HG03045 (cell line): ENCODE results near the gene CPLX1.
"Not testable (repeated sequence)": the region's sequence is repeated elsewhere in the genome, so short reads cannot be mapped to it uniquely, and the experiment has no call there.

ENCODE experiments used
- ATAC-seq: cut with Tn5 transposase; IDR thresholded peaks from one replicate; pipeline ENCODE4 v1.9.1; 2021; ENCODE audit warnings: mild to moderate bottlenecking, moderate library complexity; ENCODE audit not compliant: unreplicated experiment

Gene CPLX1

DNA sequence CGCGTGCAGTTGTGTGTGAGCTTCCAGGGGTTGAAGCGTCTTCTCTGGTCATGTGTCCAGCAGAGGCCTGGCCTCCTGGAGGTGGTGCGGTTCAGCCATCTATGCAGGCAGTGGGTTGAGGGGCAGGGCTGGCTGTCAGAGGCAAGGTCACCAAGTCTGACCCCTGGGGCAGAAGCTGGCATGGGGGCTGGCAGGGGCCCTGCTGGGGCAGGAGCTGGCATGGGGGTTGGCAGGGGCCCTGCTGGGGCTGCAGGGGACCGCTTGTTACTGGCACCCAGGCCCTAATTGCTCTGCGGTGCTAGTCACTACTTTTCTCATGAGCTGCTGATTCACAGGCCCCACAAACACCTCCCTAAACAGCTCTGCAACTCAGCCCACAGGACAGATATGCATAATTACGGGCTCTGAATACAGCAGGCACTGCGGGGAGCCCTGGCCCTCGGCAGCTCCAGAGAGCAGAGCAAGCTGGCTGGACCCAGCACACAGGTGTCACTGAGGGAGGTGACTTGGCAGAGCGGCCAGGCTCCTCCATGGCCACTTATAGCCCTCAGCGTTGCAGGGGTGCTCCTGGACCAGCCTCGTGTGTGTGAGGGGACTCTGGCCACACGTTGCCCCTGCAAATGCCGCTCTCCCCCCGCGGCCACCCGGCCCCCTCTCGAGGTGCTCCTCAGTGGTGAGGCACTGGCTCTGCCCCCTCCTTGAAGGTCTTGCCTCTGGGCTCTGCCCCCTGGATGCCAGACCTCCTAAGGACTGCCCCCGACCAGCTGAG, 32.7 kb downstream of the CPLX1 start:
- ATAC-seq: no peak

DNA sequence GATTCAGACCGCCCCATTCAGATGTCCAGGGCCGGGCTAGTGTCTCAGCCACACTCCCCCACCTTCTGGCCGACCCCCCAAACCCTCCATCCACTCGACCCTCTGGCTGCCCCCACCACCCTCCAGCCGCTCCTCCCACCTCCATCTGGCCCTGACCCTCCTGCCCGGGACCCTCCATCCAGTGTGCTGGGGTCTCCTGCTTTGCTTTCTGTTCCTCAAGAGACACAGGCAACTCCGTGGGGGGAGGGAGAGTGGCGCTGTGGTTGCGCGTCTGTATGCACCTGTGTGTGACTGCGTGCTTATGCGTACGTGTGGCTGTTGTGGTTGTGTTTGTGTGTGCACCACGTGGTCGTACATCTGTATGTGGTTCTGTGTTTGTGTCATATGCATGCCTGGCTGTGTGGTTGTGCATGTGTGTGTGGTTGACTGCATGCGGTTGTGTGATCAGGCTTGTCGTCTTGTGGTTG, 33.3 kb downstream of the CPLX1 start:
- ATAC-seq: no peak

DNA sequence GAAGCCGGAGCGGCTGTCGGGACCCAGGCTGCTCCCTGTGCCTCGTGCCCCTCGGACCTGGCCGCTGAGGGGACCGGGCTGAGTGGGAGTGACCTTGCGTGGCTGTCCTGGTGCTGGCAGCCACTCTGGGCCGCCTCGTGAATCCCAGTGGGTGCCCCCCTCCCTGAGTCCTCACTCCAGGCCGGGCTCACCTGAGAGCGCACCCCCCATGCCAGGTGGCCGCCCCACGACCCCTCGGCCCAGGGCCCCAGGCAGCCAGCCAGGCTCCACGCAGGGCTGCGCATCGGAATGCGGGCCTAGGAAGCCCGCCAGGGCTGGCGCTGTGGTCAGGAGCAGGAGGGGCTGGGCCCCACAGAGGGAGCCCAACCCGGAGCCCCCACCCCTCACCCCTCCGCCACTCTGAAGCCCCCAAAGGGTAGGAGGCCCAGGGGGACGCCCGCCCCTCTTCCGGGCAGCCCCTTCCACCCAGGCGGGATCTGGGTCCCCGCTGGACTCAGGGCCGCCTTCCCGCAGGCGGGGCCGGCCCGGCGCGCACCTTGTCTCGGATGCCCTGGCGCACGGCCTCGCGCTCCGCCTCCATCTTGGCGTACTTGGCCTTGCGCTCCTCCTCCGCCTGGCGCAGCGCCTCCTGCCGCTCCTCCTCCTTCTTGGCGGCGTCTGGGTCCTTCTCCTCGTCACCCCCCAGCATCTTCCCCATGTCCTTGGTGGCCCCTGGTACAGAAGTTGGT, 33.9 kb downstream of the CPLX1 start:
- no peak for ATAC-seq

DNA sequence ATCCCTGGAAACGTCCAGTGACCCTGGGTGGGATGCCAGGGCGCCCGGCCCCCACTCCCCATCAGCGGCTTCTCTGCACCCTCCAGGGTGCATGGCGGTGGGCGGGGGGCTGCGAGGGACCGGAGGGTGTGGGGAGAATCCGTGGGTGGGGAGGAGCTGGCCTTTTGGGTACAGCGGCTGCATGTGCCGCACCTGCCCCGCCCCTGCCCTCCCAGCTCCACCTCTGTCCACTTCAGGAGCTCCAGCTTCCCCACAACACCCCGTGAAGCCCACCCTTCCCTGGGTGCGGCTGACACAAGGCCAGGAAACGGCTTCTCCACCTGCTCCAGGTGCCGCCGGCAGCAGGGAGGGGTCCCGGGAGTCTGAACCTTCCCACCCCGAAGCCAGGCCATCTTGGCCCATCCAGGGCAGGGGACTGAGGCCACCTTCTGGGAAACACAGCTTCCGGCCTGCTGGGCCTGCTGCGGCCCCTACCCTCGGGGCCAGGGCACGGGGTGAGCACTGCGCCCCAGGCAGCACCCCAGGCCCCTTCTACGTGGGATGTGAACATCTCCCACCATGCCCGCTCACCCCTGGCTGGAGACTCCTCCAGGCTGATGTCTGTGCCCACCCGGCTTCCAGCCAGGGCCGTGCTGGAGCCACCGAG, 34.6 kb downstream of the CPLX1 start:
- ATAC-seq: no peak

DNA sequence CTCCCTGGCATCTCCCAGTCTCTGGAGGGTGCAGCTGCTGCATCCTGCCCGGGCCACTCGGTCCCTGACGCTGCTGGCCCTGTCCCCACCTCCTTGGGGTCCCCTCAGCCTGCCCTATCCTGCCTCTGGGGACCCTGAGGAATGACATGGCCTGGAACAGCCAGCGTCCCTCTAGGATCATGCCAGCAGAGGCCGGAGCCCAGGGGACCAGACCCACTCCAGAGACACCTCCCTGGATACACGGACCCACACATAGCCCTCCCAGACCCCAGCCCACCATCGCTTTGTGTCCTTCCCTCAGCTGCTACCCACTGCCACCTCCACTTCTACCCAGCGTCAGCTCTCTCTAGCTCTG, 35.5 kb downstream of the CPLX1 start:
- ATAC-seq: no peak

DNA sequence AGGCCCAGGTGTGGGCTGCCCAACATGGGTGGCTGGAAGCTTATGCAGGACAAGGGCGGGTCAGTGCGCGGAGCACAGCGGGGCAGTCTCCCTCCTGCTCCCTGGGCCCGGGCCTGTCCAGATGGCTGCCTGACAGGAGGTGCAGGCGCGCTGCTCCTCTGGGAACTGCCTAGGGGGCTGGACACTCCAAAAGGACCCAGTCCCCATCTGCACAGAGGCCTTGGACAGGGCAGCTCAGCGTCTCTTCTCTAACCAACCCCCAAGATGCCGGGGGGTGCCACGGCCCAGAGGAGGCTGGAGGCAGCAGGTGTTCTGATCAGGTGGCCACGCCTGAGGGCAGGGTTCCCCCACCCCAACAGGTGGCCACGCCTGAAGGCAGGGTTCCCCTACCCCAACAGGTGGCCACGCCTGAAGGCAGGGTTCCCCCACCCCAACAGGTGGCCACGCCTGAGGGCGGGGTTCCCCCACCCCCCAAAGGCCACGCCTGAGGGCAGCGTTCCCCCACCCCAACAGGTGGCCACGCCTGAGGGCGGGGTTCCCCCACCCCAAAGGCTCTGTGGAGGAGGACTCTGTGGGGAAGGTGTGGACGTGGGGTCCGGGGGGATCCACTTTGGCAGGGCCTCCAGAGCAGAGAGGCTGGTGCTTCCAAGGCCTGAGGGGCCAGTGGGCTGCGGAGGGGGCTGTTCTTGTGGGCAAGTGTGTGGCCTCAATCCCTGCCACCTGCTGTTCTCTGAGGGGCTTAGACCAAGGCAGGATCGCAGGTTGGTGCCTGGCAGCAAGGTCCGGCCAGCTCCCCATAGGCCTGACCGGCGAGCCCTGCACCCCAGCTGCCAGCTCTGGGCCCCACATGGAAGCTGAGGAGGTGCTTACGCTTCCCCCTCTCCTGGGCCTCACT, 36.1 kb downstream of the CPLX1 start:
- no peak for ATAC-seq

DNA sequence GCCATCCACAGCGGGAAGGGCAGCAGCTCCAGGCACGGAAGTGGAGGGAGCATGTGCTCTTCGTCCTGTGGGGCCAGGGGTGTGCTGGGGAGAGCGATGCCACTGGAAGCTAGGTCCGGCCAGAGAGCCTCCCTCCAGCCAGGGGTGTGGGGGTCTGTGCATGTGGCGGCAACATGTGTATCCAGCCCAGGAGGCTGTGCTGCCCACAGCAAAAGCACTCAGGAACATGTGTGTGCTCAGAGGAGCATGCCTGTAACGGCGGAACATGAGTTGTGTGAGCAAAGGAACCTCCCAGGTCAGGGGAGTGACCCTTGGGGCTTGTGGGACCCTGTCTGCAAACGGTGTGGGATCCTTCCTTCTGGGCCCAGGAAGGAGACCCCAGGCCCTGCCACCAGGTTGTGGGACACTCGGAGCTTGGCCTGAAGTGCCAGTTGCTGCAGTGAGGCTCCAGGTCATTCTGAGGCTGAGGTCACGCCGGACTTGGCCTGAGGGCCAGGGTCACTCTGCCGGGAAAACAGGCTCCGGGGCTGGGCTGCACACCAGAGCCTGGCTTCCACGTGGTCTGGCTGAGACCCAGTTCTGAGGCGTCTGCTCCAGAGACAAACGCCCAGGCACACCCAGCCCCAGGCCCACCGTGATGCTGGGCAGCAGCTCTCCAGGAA, 37.2 kb downstream of the CPLX1 start:
- ATAC-seq: no peak

DNA sequence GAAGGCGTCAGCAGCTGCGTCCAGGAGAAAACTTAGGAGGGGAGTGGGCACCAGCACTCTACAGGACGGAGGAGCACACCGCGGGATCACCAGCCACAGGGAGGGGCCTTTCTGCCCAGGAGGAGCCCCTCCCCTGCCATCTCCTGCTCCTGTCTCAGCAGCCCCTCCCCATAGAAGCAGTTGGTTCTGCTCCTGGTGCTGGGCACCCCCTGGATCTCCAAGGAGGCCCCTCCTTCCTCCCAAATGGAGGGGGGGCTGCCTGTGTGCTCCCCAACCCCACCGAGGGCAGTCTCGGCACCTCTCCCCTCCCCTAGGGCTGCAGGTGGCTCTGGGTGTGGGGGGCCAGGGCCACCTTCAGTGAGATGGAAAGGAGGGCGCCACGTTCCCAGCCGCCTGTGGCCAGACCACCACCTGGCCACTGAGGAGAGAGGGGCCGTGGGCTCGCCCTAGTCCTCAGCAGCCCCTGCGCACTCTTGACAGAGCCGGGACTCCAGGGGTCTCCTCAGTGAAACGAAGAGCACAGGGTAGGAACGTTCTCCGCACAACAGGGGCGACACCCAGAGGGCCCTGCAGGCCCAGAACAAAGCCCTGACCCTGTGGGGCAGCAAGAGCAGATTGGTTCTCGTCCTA, 37.8 kb downstream of the CPLX1 start:
- ATAC-seq: no peak

DNA sequence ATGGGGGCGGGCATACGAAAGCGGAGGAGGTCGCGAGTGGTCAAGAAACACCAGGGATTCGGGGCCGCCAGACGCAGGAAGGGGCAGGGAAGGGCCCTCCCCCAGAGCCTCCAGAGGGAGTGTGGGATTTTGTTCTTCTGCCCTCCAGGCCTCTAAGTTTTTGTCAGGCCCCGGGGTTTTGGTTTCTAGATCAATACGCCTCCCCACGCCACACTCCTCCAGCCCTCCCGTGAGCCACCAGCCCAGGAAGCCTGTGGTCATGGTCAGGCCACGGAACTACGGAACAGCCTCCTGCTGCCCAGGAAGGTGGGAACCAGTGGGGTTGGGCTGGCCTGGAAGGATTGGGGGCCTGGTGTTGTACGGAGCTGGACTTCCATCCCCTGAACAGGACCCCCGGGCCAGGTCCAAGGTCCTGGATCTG, 38.4 kb downstream of the CPLX1 start:
- no peak for ATAC-seq

DNA sequence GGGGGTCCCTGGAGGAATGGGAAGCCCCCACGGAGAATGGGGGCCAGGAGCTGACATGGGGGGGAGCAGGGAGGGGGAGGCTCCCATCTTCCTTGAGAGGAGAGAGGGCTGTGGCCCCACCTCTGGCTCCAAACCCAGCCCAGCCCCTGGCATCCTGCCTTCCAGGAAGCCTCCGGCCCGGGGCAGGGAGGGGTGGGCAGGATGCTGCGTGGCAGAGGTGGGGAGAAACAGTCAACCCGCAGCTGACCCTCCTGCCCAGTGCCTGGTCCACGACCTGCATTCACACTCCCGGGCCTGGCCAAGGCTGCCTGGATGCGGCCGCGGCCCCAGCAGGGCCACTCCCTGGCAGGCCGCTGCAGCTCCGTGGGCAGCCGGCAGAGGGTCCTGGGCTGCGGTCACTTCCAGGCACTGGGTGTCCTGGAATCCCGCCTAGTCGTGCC, 39.0 kb downstream of the CPLX1 start:
- ATAC-seq: no peak

DNA sequence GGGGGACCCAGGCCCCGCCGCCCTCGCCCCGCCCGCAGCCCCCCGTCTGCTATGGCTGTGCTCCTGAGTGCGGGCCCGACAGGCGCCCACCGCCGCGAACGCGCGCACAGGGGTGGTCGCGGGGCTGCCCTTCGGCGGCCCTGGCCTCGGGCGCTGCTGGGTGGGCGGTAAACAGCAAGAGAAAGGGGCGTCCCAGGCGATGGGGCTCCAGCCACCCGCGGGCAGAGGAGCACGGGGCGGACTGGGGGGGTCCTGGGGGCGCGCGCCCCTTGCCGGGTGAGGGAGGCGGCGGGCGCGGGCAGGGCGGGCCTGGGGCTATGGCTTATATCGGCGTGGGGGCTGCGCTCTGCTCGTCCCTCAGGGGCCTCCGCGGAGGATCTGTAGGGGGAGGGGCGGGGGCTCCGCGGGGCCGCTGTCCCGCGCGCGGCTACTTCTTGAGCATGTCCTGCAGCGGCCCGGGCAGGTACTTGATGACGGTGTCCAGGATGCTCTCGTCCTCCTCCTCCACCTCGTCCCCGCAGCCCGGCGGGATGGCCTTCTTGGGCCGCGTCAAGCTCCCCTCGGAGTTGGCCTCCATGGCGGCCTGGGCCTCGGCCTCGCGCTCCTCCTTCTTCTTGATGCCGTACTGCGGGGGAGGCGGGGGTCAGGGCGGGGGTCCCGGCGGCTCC, 39.7 kb downstream of the CPLX1 start:
- no peak for ATAC-seq

DNA sequence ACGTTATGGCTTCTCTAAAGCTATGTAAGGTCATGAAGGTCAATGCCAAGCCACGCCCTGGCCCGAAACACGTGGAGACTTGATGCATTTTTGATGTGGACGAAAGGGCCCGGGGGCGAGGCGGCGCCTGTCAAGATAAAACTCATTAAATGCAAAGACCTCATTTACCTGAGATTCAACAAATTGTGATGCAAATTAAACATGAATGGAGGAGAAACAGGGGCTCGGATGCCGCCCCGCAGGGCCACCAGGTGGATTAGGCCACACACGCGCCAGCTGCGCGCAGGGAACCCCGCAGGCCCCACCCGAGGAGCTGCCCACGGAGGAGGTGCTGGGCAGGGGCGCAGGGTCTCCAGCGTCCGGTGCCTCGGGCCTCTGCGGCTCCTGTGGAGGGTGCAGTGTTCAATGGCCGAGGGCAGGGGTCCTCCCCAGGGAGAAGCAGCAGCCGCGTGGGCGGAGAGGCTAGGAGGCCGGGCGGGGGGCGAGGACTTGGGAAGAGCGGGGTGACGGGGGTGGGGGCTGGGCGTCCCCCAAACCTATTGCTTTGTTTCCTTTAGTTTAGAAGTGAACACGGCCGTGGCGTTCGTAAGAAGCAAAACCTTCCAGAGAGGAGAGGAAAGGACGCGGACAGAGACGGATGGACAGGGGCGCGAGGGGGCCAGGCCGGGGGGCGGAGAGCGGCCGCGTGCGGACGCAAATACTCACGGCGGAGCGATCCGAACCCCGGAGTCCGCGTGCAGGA, 40.4 kb downstream of the CPLX1 start:
- ATAC-seq: no peak

DNA sequence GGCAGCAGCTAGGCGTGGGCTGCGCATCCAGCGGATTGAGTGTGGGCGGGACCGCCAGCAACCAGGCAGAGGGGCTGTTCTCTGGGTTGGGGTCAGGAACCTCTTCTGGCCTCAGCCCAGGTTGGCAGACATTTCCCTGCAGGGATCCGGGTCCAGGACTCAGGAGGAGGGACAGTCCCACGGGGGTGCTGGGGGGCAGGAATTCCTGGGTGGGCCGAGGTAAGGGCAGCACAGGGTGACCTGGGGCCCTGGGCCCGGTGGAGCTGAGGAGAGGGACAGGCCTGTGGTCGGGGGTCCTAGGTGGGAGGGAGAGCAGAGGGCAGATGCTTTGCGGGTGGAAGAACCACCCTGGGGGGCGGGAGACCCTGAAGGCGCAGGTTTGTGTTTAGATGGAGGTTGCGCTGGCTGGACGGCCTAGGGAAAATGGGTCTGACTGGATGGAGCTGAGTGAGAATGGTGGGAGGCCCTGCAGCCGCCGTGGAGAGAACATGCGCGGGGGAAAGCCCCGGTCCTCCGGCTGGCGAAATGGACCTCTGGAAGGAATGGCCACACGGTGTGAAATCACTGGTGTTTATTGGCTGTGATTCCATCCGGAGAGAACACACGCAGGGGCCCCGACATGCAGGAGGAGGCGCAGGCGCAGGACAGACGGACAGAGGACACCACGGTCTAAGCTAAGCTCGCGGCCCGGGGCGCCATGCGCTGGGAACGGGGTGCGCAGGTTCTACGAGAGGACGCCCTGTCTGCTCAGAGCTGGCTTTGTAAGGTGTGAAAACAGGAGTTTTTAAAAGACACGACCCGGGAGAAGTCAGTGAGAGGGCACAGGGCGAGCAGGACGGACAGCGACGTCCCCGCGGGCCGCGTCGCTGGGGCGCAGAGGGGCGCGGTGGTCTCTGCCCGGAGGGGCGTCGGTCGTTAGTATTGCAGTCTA, 41.3 kb downstream of the CPLX1 start:
- no peak for ATAC-seq

DNA sequence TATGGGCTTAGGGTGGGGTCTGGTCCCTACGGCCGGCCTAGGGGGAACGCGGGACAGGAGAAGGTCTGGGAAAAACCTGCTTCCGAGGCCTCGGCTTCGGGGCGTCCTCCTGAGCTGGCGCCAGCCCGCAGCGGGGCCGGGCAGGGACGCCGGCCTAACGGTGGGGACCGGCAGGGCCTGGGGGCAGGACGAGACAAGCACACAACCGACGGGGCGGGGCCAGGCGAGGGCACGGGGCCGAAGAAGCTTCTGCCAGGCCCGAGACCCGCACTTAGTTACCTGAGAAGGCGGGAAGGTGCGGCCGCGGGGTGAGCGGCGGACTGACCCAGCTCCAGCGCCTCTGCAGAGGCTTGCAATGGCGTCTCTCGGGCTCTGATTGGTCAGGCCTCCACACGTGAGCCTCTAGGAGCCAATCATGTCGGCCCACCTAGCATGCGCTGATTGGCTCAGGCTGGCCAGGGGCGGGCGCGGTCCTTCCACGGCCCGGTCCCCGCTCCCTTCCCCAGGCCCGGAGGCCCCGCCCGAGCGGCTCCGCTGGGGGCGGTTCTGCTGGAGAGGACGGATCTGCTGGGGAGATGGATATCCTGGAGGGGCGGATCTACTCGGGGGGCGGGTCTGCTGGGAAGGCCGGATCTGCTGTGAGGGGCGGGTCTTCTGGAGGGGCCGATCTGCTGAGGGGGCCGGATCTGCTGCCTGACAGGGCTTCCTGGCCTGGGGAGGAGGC, 44.3 kb downstream of the CPLX1 start:
- peak; percentile 94 for ATAC-seq

DNA sequence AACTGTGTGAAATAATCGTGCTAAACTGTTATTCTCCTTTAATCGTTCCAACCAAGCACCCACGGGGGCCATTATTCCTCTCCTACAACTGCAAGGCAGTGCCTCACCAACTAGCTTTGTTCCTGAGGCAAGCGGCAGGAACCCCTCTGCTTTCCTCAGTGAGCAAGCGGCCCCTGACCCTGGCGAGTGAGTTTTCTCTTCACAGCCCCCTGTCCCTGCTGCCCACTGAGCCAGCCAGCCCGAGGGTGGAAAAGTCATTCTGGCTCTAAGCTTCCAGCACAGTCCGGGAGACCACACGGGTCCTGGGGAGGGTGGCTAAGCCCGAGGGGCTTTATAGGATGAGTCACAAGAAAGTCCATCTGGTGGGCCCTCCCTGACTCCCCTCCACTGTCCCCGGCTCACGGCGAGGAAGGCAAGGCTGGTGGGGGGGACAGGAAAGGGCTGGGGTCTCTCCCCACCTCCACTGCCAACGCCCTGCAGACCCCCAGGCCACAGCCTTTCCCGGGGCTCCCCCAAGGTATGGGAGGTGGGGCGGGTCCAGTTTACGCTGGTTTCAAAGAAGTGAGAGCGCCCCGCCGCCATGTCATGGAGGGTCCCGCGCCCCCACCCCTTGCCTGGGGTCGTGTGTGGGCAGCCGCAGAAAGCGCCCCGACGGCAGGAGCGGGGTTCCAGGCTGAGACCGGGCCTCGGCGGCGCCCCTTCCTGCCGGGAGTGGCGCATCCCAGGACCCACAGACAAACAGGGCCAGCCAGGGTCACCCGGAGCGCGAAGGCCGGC, 45.0 kb downstream of the CPLX1 start:
- ATAC-seq: peak; percentile 8

DNA sequence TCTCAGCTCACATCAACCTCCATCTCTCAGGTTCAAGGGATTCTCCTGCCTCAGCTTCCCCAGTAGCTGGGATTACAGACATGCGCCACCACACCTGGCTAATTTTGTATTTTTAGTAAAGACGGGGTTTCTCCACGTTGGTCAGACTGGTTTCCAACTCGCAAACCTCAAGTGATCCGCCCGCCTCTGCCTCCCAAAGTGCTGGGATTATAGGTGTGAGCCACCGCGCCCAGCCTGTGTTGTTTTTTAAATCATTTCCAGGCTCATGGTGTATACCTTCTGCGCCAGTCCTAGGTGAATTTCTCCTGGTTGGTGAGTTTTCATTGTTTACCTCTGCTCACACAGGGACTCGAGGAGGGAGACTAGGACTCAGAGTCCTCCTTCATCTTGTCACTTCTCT, 45.7 kb downstream of the CPLX1 start:
- ATAC-seq: not testable (repeated sequence)
